Measurements from ENCODE around the gene KRTAP2-4.

- TF ChIP-seq CTCF (IDR thresholded peaks at IDR 0.05) = no peak
- TF ChIP-seq POLR2A (IDR thresholded peaks at IDR 0.05) = no peak
These were observed 13.1 kb downstream of the KRTAP2-4 start for GRCh38 chr17:41052566-41052965.
